Breast epithelium (tissue), 3 donors: Measurements from ENCODE around the gene ERLIN1.

Experiments used
- POLR2A ChIP-seq: fragments of 450-650 bp; IDR thresholded peaks from one replicate; pipeline ENCODE4 v1.6.1; 2016; ENCODE audit warnings: antibody characterized with exemption, mild to moderate bottlenecking, moderate library complexity
- POLR2AphosphoS5 ChIP-seq, 3 donors: sonication (generic); formaldehyde crosslinking; IDR thresholded peaks; one replicate each; pipeline ENCODE4 v1.6.1; 2017; ENCODE audit warnings: antibody characterized with exemption in 3 of 3
- TF ChIP-seq, protein P1 (sequence below), 3 donors: fragments of 450-650 bp; IDR thresholded peaks; one replicate each; pipeline ENCODE4 v1.5.1; 2016 to 2017; ENCODE audit warnings: antibody characterized with exemption in 3 of 3, mild to moderate bottlenecking in 3 of 3, moderate library complexity in 3 of 3

DNA sequence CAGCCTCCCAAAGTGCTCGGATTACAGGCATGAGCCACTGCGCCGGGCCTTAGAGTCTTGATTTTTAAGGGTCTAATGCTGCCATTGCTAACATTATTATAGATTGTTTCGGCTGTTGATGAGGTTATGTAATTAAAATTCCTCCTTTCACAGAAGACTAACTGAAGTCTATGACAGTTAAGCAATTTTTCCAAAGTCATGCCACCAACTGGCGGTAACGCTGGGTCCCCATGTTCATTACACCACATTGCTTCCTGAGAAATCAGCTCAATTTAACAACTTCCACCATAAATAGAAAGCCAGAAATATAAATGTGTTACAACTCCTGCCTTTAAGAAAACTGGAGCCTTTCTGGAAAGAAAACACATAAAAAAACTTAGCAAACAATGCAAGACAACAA is 3.5 kb downstream of the ERLIN1 start:
- TF ChIP-seq, protein P1, sequence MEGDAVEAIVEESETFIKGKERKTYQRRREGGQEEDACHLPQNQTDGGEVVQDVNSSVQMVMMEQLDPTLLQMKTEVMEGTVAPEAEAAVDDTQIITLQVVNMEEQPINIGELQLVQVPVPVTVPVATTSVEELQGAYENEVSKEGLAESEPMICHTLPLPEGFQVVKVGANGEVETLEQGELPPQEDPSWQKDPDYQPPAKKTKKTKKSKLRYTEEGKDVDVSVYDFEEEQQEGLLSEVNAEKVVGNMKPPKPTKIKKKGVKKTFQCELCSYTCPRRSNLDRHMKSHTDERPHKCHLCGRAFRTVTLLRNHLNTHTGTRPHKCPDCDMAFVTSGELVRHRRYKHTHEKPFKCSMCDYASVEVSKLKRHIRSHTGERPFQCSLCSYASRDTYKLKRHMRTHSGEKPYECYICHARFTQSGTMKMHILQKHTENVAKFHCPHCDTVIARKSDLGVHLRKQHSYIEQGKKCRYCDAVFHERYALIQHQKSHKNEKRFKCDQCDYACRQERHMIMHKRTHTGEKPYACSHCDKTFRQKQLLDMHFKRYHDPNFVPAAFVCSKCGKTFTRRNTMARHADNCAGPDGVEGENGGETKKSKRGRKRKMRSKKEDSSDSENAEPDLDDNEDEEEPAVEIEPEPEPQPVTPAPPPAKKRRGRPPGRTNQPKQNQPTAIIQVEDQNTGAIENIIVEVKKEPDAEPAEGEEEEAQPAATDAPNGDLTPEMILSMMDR (IDR thresholded peaks at IDR 0.05): no peak
- TF ChIP-seq POLR2AphosphoS5 (IDR thresholded peaks at IDR 0.05) (no peak), POLR2A (no peak)
